OCI-LY7 (cell line): Measurements from ENCODE around the gene IPO13.

ENCODE experiments used
- CTCF ChIP-seq: fragments of 200-600 bp; sonication (generic); conservative IDR thresholded peaks from 2 replicates; pipeline ENCODE4 v1.5.1; 2014; ENCODE audit warnings: mild to moderate bottlenecking, antibody characterized with exemption, low read length, moderate library complexity, mixed read lengths
- EZH2phosphoT487 ChIP-seq: fragments of 200-600 bp; sonication (generic); IDR thresholded peaks from 2 replicates; pipeline ENCODE4 v1.6.1; 2018; ENCODE audit warnings: low read depth, borderline replicate concordance, mild to moderate bottlenecking, mixed run types, antibody characterized with exemption, low read length, moderate library complexity, mixed read lengths

GRCh38 chr1:43956234-43956633 lies 9.5 kb downstream of the IPO13 start:
- TF ChIP-seq CTCF = no peak
- no peak for TF ChIP-seq EZH2phosphoT487
